ENCODE data around the gene PLA2G2F. TPM values are rescaled to one million over a fixed set of nuclear protein-coding genes. Genes with fewer than 3 reads are reported as not detected.

PLA2G2F gene
- total and polyA plus RNA-seq, 9 of the 15 experiments (the other 6 are each of a cell fraction or from before 2014, with no cell fraction given), result not detected

DNA sequence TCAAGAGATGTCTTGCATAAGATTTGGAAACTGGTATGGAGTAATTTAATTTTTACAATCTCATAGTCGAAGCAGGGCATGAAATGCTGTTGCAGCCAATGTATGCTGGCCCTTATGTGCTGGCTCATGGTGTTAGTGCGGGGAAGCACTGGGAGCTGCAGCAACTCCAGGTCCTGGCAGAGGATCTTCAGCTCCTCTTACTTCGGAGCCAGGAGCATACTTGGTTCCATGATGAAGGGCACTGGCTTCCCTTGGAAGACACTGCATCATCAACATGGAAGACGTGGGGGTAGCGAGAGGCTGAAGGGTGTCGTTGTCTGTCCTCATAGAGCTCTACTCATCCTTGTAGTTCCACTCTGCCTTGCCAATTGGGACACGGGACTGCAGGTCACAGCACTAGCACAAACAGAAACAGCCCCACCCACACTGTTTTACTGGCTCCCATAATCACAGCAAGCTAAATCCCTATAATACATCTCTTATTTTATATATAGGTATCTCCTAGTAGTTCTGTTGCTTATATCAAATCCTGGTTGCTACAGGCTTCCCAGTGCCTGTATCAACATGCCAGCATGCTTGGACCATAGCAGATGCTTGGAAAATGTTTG lies 42.2 kb upstream of the PLA2G2F start:
- H3K79me2 ChIP-seq (ENCODE audit: control insufficient read depth, insufficient read depth, low read length), result no peaks in the 10 kb centered on the region
- POLR2A ChIA-PET, result no interaction called here
- FAIRE-seq, result no peak
- no peaks in the 10 kb centered on the region for H3K4me1 ChIP-seq (replicated peaks in 1 of 2; ENCODE audit: control insufficient read depth in 2 of 2, insufficient read depth in 2 of 2, low read length in 2 of 2)
- no peak overlapping the region for H2AFZ ChIP-seq (ENCODE audit: low read depth, low read length)
- no peak overlapping the region for H3K4me2 ChIP-seq (ENCODE audit: insufficient read depth, low read length)
- no peak for TF ChIP-seq FOXJ2 (tag; IDR thresholded peaks at IDR 0.05)
- TF ChIP-seq MCM5 (IDR thresholded peaks at IDR 0.05; ENCODE audit: low read depth), result no peak
- no peak for TF ChIP-seq EHMT2 (IDR thresholded peaks at IDR 0.05)
- TF ChIP-seq ILK (tag; IDR thresholded peaks at IDR 0.05; ENCODE audit: borderline replicate concordance, low read depth), result no peak
- no peak for TF ChIP-seq SLC30A9 (CRISPR knock-in tag; IDR thresholded peaks at IDR 0.05)
- TF ChIP-seq SRSF1 (IDR thresholded peaks at IDR 0.05; ENCODE audit: low read depth, low read length), result no peak
- TF ChIP-seq COPS2 (conservative IDR thresholded peaks at IDR 0.05), result no peak
- intact Hi-C loops (cut with micrococcal nuclease), result no loop called here
- peaks cover 5 to 22% of the 10 kb centered on the region in 2 experiments; a peak in 4 of 5 replicates for H3K27me3 ChIP-seq (ENCODE audit: control insufficient read depth in 2 of 2, insufficient read depth in 2 of 2, low read length in 2 of 2)
- ATAC-seq, result no peak
- no peaks in the 10 kb centered on the region for H4K20me1 ChIP-seq (replicated peaks; ENCODE audit: control insufficient read depth, insufficient read depth, low read length)
- H3K27ac ChIP-seq (ENCODE audit: extremely low read depth, low read depth, low read length), result no peak overlapping the region
- H3K9me1 ChIP-seq (ENCODE audit: control insufficient read depth, insufficient read depth, low read length), result no peaks in the 10 kb centered on the region
- no TSS peak for BruUV-seq (replicated peaks)
- no peak overlapping the region for H3K9ac ChIP-seq (ENCODE audit: insufficient read depth in 1 of 2, low read depth in 2 of 2, low read length in 2 of 2)
- H3K9me3 ChIP-seq (replicated peaks; ENCODE audit: control insufficient read depth, insufficient read depth, low read depth, low read length), result no peaks in the 10 kb centered on the region
- in situ Hi-C loops (cut with MboI), result no loop called here
- no peak overlapping the region for H3K4me3 ChIP-seq
- DNase-seq (ENCODE audit: extremely low read depth in 1 of 4, low spot score in 3 of 4), result no peak
- H3K36me3 ChIP-seq (ENCODE audit: control insufficient read depth, insufficient read depth, low read length), result no peaks in the 10 kb centered on the region
- WGBS (ENCODE audit: insufficient coverage, low coverage, missing lambda C conversion rate), result 0% methylated on average over 6 of the region's 7 CpGs
- CTCF ChIA-PET (ENCODE audit: low intra/inter-chr PET ratio), result no interaction called here

Data from K562 (cell line).